K562 (cell line): ENCODE data around the gene ATXN3L. TPM values are rescaled to one million over a fixed set of nuclear protein-coding genes. Genes with fewer than 3 reads are reported as not detected.

Source experiments
- ATAC-seq: fragments of 200-7000 bp; cut with Tn5 transposase; 3 replicates; pipeline ENCODE4 v1.9.1; 2020; ENCODE audit warnings: moderate library complexity
- BruUV-seq: library from RNA; stranded (reverse); fragments of 400-500 nt; replicated peaks from 2 replicates; lab custom pipeline; 2021; lab: Mats Ljungman, UMichigan
- CTCF ChIA-PET: fragments of 300-600 bp; formaldehyde crosslinking; extraction: SDS; loops from one replicate; lab custom pipeline; 2021; ENCODE audit warnings: low intra/inter-chr PET ratio; lab: Yijun Ruan, JAX
- POLR2A ChIA-PET: fragments of 300-600, 350-650 bp; sonication (Branson Sonifier 250); formaldehyde crosslinking; extraction: SDS; loops from one replicate; lab custom pipeline; 2021; ENCODE audit warnings: antibody characterized with exemption, inconsistent platforms; lab: Yijun Ruan, JAX
- DNase-seq, 4 experiments: peaks; one replicate each; pipeline versions ENCODE4 v3.0.0 to v3.0.0-alpha.2; 2011 to 2018; ENCODE audit warnings: low spot score in 3 of 4, mixed read lengths in 3 of 4; ENCODE audit errors: extremely low read depth in 1 of 4
- FAIRE-seq: peaks from 2 replicates; lab custom pipeline; 2011; peaks lifted over from hg19 to GRCh38; lab: Jason Lieb, UNC
- H2AFZ ChIP-seq: 2 replicates; pipeline ENCODE4 v1.6.0; 2011; ENCODE audit warnings: low read depth, low read length, control low read depth, inconsistent platforms
- H3K27ac ChIP-seq: fragments of 200-600 bp; 3 replicates; pipeline ENCODE4 v1.8.0; 2011; ENCODE audit warnings: low read depth, mild to moderate bottlenecking, control low read depth, inconsistent platforms, low read length, moderate library complexity, mixed read lengths; ENCODE audit errors: extremely low read depth
- H3K27me3 ChIP-seq, 2 experiments: fragments of 300-600 bp in 1 of 2; 2 replicates in 1 of 2; 3 replicates in 1 of 2; pipeline versions ENCODE4 v1.6.0 to v1.8.0; 2011; ENCODE audit warnings: inconsistent platforms in 2 of 2, low read length in 2 of 2, mild to moderate bottlenecking in 1 of 2, mixed read lengths in 1 of 2, moderate library complexity in 1 of 2; ENCODE audit not compliant: control insufficient read depth in 2 of 2, insufficient read depth in 2 of 2
- H3K36me3 ChIP-seq: fragments of 300-600 bp; 3 replicates; pipeline ENCODE4 v1.8.0; 2011; ENCODE audit warnings: mild to moderate bottlenecking, low read length, inconsistent platforms; ENCODE audit not compliant: control insufficient read depth, insufficient read depth
- H3K4me1 ChIP-seq, 2 experiments: fragments of 200-600 bp in 1 of 2; replicated peaks in 1 of 2; 2 replicates in 1 of 2; 3 replicates in 1 of 2; pipeline versions ENCODE4 v1.5.1 to v1.8.0; 2011; ENCODE audit warnings: inconsistent platforms in 2 of 2, low read length in 2 of 2, mild to moderate bottlenecking in 1 of 2, mixed read lengths in 1 of 2, moderate library complexity in 1 of 2; ENCODE audit not compliant: control insufficient read depth in 2 of 2, insufficient read depth in 2 of 2
- H3K4me2 ChIP-seq: 2 replicates; pipeline ENCODE4 v1.6.1; 2011; ENCODE audit warnings: low read length, control low read depth, inconsistent platforms, mixed read lengths; ENCODE audit not compliant: insufficient read depth
- H3K4me3 ChIP-seq: fragments of 200-600 bp; sonication (generic), shearing (Covaris generic); 2 replicates; pipeline ENCODE4 v1.5.1; 2016; ENCODE audit warnings: control low read depth, inconsistent platforms
- H3K79me2 ChIP-seq: fragments of 200-600 bp; 3 replicates; pipeline ENCODE4 v1.8.0; 2011; ENCODE audit warnings: low read length, inconsistent platforms; ENCODE audit not compliant: control insufficient read depth, insufficient read depth
- H3K9ac ChIP-seq, 2 experiments: 2 replicates each; pipeline versions ENCODE4 v1.6.0 to v1.6.1; 2011; ENCODE audit warnings: low read depth in 2 of 2, low read length in 2 of 2, control low read depth in 1 of 2, inconsistent platforms in 1 of 2, mild to moderate bottlenecking in 1 of 2, mixed read lengths in 1 of 2; ENCODE audit not compliant: insufficient read depth in 1 of 2
- H3K9me1 ChIP-seq: one replicate; pipeline ENCODE4 v1.6.0; 2011; ENCODE audit warnings: inconsistent platforms, mild to moderate bottlenecking, low read length, moderate library complexity; ENCODE audit not compliant: control insufficient read depth, insufficient read depth
- H3K9me3 ChIP-seq: replicated peaks from 2 replicates; pipeline ENCODE4 v1.5.1; 2011; ENCODE audit warnings: low read depth, low read length, inconsistent platforms; ENCODE audit not compliant: control insufficient read depth, insufficient read depth
- H4K20me1 ChIP-seq: replicated peaks from 2 replicates; pipeline ENCODE4 v1.6.1; 2011; ENCODE audit warnings: low read length, inconsistent platforms, mixed read lengths; ENCODE audit not compliant: control insufficient read depth, insufficient read depth
- DMBX1 ChIP-seq: fragments of 250-450 bp; sonication (Bioruptor Pico); IDR thresholded peaks from 2 replicates; pipeline ENCODE4 v1.8.0; 2022; ENCODE audit warnings: inconsistent platforms, mild to moderate bottlenecking, moderate library complexity, borderline replicate concordance
- FOS ChIP-seq: IDR thresholded peaks from 3 replicates; pipeline ENCODE4 v1.6.1; 2011; ENCODE audit not compliant: insufficient read length; ENCODE audit errors: extremely low read depth
- MAFF ChIP-seq: IDR thresholded peaks from 2 replicates; pipeline ENCODE4 v1.6.1; 2012; ENCODE audit warnings: low read length, improper control_type of control experiment
- MEIS2 ChIP-seq: fragments of 450-650 bp; IDR thresholded peaks from 2 replicates; pipeline ENCODE4 v1.6.1; 2014; ENCODE audit warnings: mild to moderate bottlenecking; ENCODE audit not compliant: partially characterized antibody
- RBM15 ChIP-seq: fragments of 200-400 bp; formaldehyde crosslinking; IDR thresholded peaks from 2 replicates; pipeline ENCODE4 v1.6.1; 2018; ENCODE audit warnings: mild to moderate bottlenecking, low read length, moderate library complexity; ENCODE audit not compliant: insufficient read depth
- RBM22 ChIP-seq: fragments of 200-400 bp; formaldehyde crosslinking; IDR thresholded peaks from 2 replicates; pipeline ENCODE4 v1.6.1; 2018; ENCODE audit warnings: low read length, low read depth; ENCODE audit not compliant: poor library complexity, severe bottlenecking
- whole genome bisulfite sequencing: fragments of 100-300 bp; shearing (Covaris generic); methylation state at CpG from one replicate; pipeline ENCODE4 v1.1.6; 2016; ENCODE audit warnings: low coverage, mixed read lengths; ENCODE audit not compliant: insufficient coverage; ENCODE audit errors: missing lambda C conversion rate; 5-methylcytosine and 5-hydroxymethylcytosine counted together
- in situ Hi-C: fragments of 300-500 bp; cut with MboI; formaldehyde crosslinking; loops from 4 replicates; pipeline ENCODE4 v1.15.0; 2018; ENCODE audit warnings: inconsistent platforms, mixed read lengths
- intact Hi-C: fragments of 100-400 bp; cut with micrococcal nuclease; formaldehyde crosslinking; loops from 2 replicates; pipeline ENCODE4 v1.14.2; 2022
- polyA plus RNA-seq, 8 experiments: library from polyadenylated mRNA; depleted of rRNA in 4 of 8; stranded (reverse) in 5 of 8; unstranded in 3 of 8; fragments of >200 nt; fragmentation: Nextera tagmentation in 2 of 8; fragmentation: Illumina TruSeq in 1 of 8; extraction: Ambion mirVana in 2 of 8; extraction: Trizol in 1 of 8; gene quantifications; 2 replicates each; pipeline versions ENCODE4 v1.2.1 to v1.2.3, GENCODE V29; 2011 to 2014; ENCODE audit warnings: inconsistent platforms in 1 of 8, missing spikeins in 1 of 8
- total RNA-seq, 7 experiments: library from RNA; depleted of rRNA in 6 of 7; stranded (reverse); fragments of >200 nt in 6 of 7; fragmentation: Illumina TruSeq in 2 of 7; extraction: Trizol in 2 of 7; gene quantifications; 2 replicates each; pipeline versions ENCODE4 v1.2.1 to v1.2.3, GENCODE V29; 2011 to 2021; ENCODE audit warnings: low replicate concordance in 1 of 7

The ATXN3L gene
- total and polyA plus RNA-seq, 9 of the 15 experiments (the other 6 are each of a cell fraction or from before 2014, with no cell fraction given) = 0.04 to 0.31 TPM; not detected in 7

GRCh38 chrX:13339607-13340006, 19.8 kb upstream of the ATXN3L start:
- ATAC-seq = no peak
- Histone ChIP-seq H3K9me3 (no peaks in the 10 kb centered on the region), H3K4me1 (no peaks in the 10 kb centered on the region), H3K4me3 (no peak overlapping the region)
- CTCF ChIA-PET = no interaction called here
- DNase-seq = no peak
- TF ChIP-seq RBM22 (no peak), RBM15 (no peak), FOS (no peak), DMBX1 (CRISPR knock-in tag) (no peak), MAFF (no peak), MEIS2 (no peak)
- TF ChIP-seq, all 486 proteins: peak for 0
- whole genome bisulfite sequencing = 48% methylated on average over 3 of the region's 3 CpGs
- H3K9me1 ChIP-seq = no peaks in the 10 kb centered on the region
- intact Hi-C loops (no loop called here), in situ Hi-C loops (no loop called here)
- no peak overlapping the region for H3K27ac ChIP-seq
- no peaks in the 10 kb centered on the region for H3K79me2 ChIP-seq
- no peaks in the 10 kb centered on the region for H3K27me3 ChIP-seq
- H3K4me2 ChIP-seq = no peak overlapping the region
- H3K36me3 ChIP-seq = peaks cover 66% of the 10 kb centered on the region
- H3K9ac ChIP-seq = no peak overlapping the region
- POLR2A ChIA-PET = interaction anchor here (0.6 kb wide), 1 partner anchor 418 kb away, joined by 3 read pairs; no protein-coding TSS in a partner anchor
- no peak for FAIRE-seq
- H2AFZ ChIP-seq = no peak overlapping the region
- H4K20me1 ChIP-seq = no peaks in the 10 kb centered on the region
- no TSS peak for BruUV-seq
